K562 (cell line): ENCODE measurements around the gene ARL10. TPM values are rescaled to one million over a fixed set of nuclear protein-coding genes. Genes with fewer than 3 reads are reported as not detected.

Experiments used
- CBFA2T2 ChIP-seq: fragments of 450-650 bp; conservative IDR thresholded peaks from 2 replicates; pipeline ENCODE4 v1.6.1; 2017; ENCODE audit warnings: mild to moderate bottlenecking
- CHCHD3 ChIP-seq: fragments of 250-450 bp; sonication (Bioruptor Pico); IDR thresholded peaks from 2 replicates; pipeline ENCODE4 v2.1.2; 2022; ENCODE audit warnings: mild to moderate bottlenecking
- CHD1 ChIP-seq: fragments of 200-600 bp; sonication (generic); IDR thresholded peaks from one replicate; pipeline ENCODE4 v1.6.1; 2012; ENCODE audit warnings: mild to moderate bottlenecking, moderate library complexity, low read length, inconsistent platforms
- COPS2 ChIP-seq: fragments of 450-650 bp; conservative IDR thresholded peaks from 2 replicates; pipeline ENCODE4 v1.6.1; 2016; ENCODE audit warnings: mild to moderate bottlenecking, moderate library complexity
- CREBBP ChIP-seq: IDR thresholded peaks from one replicate; pipeline ENCODE4 v1.6.1; 2012; ENCODE audit warnings: low read depth, mild to moderate bottlenecking, control low read depth, inconsistent platforms, low read length
- ID3 ChIP-seq, 2 experiments: fragments of 250-450 bp in 1 of 2; fragments of 450-650 bp in 1 of 2; sonication (Bioruptor Pico) in 1 of 2; IDR thresholded peaks; 2 replicates each; pipeline versions ENCODE4 v1.6.1 to v1.8.0; 2016 to 2021; ENCODE audit warnings: mild to moderate bottlenecking in 2 of 2, moderate library complexity in 2 of 2, missing compliant biosample characterization in 1 of 2, missing genetic modification characterization in 1 of 2
- KAT2B ChIP-seq: IDR thresholded peaks from one replicate; pipeline ENCODE4 v1.6.1; 2012; ENCODE audit warnings: low read depth, mild to moderate bottlenecking, control low read depth, inconsistent platforms, low read length, moderate library complexity
- MCM7 ChIP-seq, 2 experiments: fragments of 450-650 bp; IDR thresholded peaks; 2 replicates each; pipeline ENCODE4 v1.6.1; 2016 to 2018
- MIER1 ChIP-seq: fragments of 450-650 bp; IDR thresholded peaks from 2 replicates; pipeline ENCODE4 v1.6.1; 2016; ENCODE audit warnings: antibody characterized with exemption, mild to moderate bottlenecking, low read depth
- NFIC ChIP-seq: fragments of 450-650 bp; IDR thresholded peaks from 2 replicates; pipeline ENCODE4 v1.6.1; 2017; ENCODE audit warnings: mild to moderate bottlenecking, inconsistent platforms
- POLR2B ChIP-seq: fragments of 450-650 bp; IDR thresholded peaks from 2 replicates; pipeline ENCODE4 v1.6.1; 2018; ENCODE audit warnings: low read depth; ENCODE audit not compliant: partially characterized antibody
- RBM15 ChIP-seq: fragments of 200-400 bp; formaldehyde crosslinking; IDR thresholded peaks from 2 replicates; pipeline ENCODE4 v1.6.1; 2018; ENCODE audit warnings: mild to moderate bottlenecking, low read length, moderate library complexity; ENCODE audit not compliant: insufficient read depth
- ZNF282 ChIP-seq: sonication (generic); formaldehyde crosslinking; IDR thresholded peaks from 2 replicates; pipeline ENCODE4 v1.8.1; 2023; ENCODE audit warnings: missing genetic modification reagents
- polyA plus RNA-seq, 8 experiments: library from polyadenylated mRNA; depleted of rRNA in 4 of 8; stranded (reverse) in 5 of 8; unstranded in 3 of 8; fragments of >200 nt; fragmentation: Nextera tagmentation in 2 of 8; fragmentation: Illumina TruSeq in 1 of 8; extraction: Ambion mirVana in 2 of 8; extraction: Trizol in 1 of 8; gene quantifications; 2 replicates each; pipeline versions ENCODE4 v1.2.1 to v1.2.3, GENCODE V29; 2011 to 2014; ENCODE audit warnings: inconsistent platforms in 1 of 8, missing spikeins in 1 of 8
- total RNA-seq, 7 experiments: library from RNA; depleted of rRNA in 6 of 7; stranded (reverse); fragments of >200 nt in 6 of 7; fragmentation: Illumina TruSeq in 2 of 7; extraction: Trizol in 2 of 7; gene quantifications; 2 replicates each; pipeline versions ENCODE4 v1.2.1 to v1.2.3, GENCODE V29; 2011 to 2021; ENCODE audit warnings: low replicate concordance in 1 of 7
- TF ChIP-seq, protein P1 (sequence below): fragments of 450-650 bp; IDR thresholded peaks from 2 replicates; pipeline ENCODE4 v1.6.1; 2016; ENCODE audit warnings: mild to moderate bottlenecking, moderate library complexity
- TF ChIP-seq, protein P2 (sequence below): conservative IDR thresholded peaks from 2 replicates; pipeline ENCODE4 v1.6.1; 2011; ENCODE audit warnings: low read depth, mild to moderate bottlenecking, low read length; ENCODE audit not compliant: control insufficient read depth

ARL10 gene
- total and polyA plus RNA-seq, 9 of the 15 experiments (the other 6 are each of a cell fraction or from before 2014, with no cell fraction given): under 0.01 to 0.40 (median 0.34) TPM; not detected in 3

- TF ChIP-seq, protein P1, sequence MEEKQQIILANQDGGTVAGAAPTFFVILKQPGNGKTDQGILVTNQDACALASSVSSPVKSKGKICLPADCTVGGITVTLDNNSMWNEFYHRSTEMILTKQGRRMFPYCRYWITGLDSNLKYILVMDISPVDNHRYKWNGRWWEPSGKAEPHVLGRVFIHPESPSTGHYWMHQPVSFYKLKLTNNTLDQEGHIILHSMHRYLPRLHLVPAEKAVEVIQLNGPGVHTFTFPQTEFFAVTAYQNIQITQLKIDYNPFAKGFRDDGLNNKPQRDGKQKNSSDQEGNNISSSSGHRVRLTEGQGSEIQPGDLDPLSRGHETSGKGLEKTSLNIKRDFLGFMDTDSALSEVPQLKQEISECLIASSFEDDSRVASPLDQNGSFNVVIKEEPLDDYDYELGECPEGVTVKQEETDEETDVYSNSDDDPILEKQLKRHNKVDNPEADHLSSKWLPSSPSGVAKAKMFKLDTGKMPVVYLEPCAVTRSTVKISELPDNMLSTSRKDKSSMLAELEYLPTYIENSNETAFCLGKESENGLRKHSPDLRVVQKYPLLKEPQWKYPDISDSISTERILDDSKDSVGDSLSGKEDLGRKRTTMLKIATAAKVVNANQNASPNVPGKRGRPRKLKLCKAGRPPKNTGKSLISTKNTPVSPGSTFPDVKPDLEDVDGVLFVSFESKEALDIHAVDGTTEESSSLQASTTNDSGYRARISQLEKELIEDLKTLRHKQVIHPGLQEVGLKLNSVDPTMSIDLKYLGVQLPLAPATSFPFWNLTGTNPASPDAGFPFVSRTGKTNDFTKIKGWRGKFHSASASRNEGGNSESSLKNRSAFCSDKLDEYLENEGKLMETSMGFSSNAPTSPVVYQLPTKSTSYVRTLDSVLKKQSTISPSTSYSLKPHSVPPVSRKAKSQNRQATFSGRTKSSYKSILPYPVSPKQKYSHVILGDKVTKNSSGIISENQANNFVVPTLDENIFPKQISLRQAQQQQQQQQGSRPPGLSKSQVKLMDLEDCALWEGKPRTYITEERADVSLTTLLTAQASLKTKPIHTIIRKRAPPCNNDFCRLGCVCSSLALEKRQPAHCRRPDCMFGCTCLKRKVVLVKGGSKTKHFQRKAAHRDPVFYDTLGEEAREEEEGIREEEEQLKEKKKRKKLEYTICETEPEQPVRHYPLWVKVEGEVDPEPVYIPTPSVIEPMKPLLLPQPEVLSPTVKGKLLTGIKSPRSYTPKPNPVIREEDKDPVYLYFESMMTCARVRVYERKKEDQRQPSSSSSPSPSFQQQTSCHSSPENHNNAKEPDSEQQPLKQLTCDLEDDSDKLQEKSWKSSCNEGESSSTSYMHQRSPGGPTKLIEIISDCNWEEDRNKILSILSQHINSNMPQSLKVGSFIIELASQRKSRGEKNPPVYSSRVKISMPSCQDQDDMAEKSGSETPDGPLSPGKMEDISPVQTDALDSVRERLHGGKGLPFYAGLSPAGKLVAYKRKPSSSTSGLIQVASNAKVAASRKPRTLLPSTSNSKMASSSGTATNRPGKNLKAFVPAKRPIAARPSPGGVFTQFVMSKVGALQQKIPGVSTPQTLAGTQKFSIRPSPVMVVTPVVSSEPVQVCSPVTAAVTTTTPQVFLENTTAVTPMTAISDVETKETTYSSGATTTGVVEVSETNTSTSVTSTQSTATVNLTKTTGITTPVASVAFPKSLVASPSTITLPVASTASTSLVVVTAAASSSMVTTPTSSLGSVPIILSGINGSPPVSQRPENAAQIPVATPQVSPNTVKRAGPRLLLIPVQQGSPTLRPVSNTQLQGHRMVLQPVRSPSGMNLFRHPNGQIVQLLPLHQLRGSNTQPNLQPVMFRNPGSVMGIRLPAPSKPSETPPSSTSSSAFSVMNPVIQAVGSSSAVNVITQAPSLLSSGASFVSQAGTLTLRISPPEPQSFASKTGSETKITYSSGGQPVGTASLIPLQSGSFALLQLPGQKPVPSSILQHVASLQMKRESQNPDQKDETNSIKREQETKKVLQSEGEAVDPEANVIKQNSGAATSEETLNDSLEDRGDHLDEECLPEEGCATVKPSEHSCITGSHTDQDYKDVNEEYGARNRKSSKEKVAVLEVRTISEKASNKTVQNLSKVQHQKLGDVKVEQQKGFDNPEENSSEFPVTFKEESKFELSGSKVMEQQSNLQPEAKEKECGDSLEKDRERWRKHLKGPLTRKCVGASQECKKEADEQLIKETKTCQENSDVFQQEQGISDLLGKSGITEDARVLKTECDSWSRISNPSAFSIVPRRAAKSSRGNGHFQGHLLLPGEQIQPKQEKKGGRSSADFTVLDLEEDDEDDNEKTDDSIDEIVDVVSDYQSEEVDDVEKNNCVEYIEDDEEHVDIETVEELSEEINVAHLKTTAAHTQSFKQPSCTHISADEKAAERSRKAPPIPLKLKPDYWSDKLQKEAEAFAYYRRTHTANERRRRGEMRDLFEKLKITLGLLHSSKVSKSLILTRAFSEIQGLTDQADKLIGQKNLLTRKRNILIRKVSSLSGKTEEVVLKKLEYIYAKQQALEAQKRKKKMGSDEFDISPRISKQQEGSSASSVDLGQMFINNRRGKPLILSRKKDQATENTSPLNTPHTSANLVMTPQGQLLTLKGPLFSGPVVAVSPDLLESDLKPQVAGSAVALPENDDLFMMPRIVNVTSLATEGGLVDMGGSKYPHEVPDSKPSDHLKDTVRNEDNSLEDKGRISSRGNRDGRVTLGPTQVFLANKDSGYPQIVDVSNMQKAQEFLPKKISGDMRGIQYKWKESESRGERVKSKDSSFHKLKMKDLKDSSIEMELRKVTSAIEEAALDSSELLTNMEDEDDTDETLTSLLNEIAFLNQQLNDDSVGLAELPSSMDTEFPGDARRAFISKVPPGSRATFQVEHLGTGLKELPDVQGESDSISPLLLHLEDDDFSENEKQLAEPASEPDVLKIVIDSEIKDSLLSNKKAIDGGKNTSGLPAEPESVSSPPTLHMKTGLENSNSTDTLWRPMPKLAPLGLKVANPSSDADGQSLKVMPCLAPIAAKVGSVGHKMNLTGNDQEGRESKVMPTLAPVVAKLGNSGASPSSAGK: peak; percentile 56; the same call in 1 of the 2 replicates
- TF ChIP-seq RBM15: no peak
- no peak for TF ChIP-seq CBFA2T2
- TF ChIP-seq POLR2B: peak; percentile 83
- TF ChIP-seq KAT2B: no peak
- TF ChIP-seq CHCHD3 (CRISPR knock-in tag): no peak
- peak; percentile 73 for TF ChIP-seq NFIC
- TF ChIP-seq MIER1: no peak
- TF ChIP-seq, protein P2, sequence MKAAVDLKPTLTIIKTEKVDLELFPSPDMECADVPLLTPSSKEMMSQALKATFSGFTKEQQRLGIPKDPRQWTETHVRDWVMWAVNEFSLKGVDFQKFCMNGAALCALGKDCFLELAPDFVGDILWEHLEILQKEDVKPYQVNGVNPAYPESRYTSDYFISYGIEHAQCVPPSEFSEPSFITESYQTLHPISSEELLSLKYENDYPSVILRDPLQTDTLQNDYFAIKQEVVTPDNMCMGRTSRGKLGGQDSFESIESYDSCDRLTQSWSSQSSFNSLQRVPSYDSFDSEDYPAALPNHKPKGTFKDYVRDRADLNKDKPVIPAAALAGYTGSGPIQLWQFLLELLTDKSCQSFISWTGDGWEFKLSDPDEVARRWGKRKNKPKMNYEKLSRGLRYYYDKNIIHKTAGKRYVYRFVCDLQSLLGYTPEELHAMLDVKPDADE: peak; percentile 87; the same call in 1 of the 2 replicates
- no peak for TF ChIP-seq ID3 (CRISPR knock-in tag; IDR thresholded peaks at IDR 0.05)
- no peak for TF ChIP-seq ID3 (tag; IDR thresholded peaks at IDR 0.05)
- no peak for TF ChIP-seq COPS2
- no peak for TF ChIP-seq MCM7 (IDR thresholded peaks at IDR 0.05)
- no peak for TF ChIP-seq ZNF282 (CRISPR knock-in tag)
- TF ChIP-seq CREBBP: no peak
- TF ChIP-seq CHD1: no peak
These were observed 3.7 kb upstream of the ARL10 start, which contains the start of gene KIAA1191 (continued) for GRCh38 chr5:176361437-176362232.
